Islet precursor cell (in vitro differentiated cells): ENCODE results near the gene CEACAM8.
"Not testable (repeated sequence)": the region's sequence is repeated elsewhere in the genome, so short reads cannot be mapped to it uniquely, and the experiment has no call there.

ENCODE experiments used
- DNase-seq: peaks from one replicate; pipeline ENCODE4 v3.0.0-alpha.2; 2018

Gene CEACAM8

DNA sequence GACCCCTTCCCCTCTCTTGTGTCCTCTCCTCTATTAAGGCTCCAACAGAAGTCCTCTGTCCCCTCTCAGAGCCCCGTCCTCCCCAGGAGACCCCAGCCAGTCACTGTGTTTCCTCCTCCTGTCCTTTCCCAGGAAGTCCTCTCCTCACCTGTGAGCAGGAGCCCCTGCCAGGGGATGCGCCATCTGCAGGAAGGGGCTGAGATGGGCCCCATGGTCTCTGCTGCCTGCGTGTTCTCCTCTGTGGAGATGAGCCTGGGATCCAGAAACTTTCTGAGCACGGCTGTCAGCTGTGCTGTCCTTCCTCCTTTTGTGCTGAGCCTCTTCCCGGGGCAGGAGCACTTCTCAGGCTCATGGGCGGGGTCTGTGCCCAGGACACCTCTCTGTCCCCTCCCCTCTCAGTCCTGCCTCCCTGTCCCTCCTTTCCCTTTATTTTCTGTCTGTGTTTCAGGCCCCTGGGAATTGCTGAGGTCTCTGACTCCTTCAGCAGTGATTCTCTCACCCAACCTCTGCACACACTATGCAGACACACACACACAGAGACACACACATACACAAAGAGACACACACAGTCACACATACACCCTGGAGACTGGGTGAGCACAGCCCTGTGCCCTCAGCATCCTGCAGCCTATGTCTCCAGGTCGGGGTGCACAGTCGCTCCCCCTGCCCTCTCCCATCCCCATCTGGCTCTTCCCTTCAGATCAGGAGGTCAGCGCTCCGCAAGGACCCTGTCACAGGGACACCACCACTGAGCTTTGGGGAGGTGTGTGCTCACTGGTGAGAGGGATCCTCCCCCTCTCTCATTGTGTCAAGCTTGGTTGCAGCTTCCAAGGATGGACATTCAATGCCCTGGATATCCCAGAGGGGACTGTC lies at the start of gene CEACAM8:
TSS of gene CEACAM8 (minus strand) at position 308 of the 873 bp plus-strand sequence. CDS start at position 212, 96 bp downstream.
- DNase-seq: no peak

DNA sequence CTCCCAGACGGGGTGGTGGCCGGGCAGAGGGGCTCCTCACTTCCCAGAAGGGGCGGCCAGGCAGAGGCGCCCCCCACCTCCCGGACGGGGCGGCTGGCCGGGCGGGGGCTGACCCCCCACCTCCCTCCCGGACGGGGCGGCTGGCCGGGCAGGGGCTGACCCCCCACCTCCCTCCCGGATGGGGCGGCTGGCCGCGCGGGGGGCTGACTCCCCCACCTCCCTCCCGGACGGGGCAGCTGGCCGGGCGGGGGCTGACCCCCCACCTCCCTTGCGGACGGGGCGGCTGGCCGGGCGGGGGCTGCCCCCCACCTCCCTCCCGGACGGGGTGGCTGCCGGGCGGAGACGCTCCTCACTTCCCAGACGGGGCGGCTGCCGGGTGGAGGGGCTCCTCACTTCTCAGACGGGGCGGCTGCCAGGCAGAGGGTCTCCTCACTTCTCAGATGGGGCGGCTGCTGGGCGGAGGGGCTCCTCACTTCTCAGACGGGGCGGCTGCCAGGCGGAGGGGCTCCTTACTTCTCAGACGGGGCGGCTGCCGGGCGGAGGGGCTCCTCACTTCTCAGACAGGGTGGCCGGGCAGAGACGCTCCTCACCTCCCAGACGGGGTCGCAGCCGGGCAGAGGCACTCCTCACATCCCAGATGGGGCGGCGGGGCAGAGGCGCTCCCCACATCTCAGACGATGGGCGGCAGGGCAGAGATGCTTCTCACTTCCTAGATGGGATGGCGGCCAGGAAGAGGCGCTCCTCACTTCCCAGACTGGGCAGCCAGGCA lies 44.8 kb upstream of the CEACAM8 start:
- not testable (repeated sequence) for DNase-seq

DNA sequence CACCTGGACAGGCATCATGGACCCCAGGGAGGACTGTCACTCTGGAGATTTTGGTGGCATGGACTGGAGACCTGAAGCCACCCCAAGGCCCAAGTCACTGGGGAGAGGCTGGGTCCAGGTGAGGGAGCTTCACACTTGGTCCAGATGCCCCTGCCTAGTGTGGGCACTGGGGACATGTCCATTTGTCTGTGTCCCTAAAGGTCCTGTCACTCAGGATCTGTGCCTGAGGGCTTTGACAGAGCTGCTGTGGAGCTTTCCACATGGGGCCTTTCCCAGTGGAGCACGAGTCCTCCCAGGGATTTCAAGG lies 40.5 kb upstream of the CEACAM8 start:
- no peak for DNase-seq

DNA sequence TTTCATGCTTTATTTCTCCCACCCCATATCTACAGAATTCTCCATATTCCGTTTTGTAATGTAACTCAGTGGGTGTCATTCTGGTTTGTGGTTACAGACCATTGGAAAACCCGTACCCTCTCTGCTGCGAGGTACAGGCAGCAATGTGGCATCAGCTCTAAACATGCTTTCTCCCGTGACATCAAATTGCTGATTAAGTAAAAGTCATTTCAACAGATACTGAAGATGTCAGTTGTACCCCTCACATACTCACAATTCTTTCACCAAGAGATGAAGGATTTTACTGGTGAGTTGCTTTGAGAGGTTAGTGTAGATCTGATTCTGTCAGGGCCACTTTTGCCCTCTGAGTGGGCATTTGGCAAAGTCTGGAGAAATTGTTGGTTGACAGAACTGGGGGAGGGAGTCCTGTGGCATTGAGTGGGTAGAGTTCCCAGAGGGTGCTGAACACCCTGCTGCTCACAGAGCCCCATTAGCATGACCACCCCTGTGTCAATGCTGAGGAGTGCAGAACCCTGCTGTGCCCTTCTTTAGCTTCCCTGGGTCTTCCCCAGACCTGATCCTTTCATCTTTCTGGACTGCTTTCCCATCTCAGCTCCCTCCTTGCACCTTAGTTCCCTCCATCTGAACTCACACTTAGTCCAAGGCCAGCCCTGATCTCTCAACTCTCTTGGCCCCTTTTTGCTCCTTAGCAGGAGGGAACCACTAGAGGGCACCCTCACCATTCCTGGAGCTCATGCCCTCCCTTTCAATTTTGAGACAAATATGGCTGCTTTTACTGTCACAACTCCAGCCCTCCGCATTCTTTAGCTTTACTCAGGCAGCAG lies 39.9 kb upstream of the CEACAM8 start:
- no peak for DNase-seq

DNA sequence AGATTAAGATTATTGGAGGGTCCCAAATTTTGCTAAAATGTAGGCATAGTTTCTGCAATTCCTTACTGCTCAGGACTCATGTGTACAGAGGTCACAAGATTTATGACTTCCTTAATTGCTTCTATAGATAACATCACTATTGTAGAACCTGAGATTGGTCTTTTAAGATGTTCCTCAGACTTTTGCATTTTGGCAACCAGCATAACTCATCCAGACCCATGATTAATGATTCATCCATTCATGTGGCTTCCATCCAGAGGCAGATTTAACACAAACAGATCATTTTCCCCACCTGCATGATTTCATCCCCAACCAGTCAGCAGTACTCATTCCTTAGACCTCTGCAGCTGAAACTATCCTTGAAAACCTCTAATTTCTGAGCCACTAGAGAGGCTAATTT lies 34.5 kb upstream of the CEACAM8 start:
- DNase-seq: no peak

DNA sequence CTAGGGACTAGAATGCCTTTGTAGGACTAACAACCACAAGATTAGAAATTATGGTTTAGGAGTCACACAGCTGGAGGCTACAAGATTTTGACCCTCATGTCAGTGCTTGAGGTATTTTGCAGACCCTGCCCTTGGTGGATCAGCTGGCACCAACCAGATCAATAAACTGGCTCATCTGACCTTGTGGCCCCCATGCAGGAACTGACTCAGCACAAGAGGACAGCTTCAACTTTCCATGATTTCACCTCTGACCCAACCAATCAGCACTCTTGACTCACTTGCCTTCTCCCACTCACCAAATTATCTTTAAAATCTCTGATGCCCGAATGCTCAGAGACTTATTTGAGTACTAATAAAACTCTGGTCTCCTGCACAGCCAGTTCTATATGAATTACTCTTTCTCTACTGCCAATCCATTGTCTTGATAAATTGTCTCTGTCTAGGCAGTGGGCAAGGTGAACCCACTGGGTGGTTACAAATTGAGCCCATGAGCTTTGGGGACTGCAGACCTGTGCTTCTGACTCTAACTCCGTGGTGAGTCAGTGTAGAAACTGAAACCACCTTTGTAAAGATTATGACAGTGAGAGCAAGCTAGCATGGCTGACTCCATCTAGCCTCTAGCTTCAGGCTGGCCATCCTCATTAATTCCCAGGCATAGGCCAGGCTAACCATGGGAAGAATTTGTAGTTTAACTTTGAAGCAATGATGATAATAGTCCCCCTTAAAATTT lies 33.9 kb upstream of the CEACAM8 start:
- DNase-seq: no peak

DNA sequence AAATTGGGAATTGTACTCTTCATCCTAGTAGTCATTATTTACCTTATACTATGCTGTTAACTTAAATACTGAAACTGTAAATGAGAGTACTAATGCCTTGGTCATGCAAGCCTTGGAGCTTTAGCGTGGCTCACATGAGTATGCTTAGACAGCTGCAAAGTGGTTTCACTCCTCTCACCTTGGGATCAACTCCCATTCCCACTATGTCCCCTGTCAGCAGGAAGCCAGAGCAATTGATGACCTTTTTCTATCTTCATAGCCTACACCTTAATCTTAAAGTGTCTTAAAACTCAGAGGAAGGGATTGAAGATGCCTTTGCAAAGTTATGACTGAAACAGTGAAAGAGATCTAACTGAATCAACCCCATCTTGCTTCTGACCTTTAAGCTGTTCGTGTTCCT lies 33.2 kb upstream of the CEACAM8 start:
- DNase-seq: no peak

DNA sequence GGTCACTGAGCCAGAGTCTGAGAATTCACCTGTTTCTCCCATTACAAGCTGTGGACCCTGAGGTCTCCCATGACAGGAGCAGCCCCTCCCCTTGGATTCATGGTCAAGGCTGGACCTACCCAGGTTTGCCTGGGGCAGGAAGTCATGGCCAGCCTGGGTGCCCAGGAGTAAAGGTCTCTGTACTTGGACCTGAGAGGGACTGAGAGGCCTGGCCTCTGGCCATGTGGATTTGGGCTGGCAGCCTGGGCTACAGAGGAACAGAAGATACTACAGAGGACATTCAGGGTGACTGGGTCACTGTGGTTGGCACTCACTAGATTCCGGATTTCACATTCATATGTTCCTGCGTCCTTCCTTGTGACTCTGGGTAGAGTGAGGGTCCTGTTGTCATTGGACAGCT lies 31.5 kb upstream of the CEACAM8 start:
- no peak for DNase-seq

DNA sequence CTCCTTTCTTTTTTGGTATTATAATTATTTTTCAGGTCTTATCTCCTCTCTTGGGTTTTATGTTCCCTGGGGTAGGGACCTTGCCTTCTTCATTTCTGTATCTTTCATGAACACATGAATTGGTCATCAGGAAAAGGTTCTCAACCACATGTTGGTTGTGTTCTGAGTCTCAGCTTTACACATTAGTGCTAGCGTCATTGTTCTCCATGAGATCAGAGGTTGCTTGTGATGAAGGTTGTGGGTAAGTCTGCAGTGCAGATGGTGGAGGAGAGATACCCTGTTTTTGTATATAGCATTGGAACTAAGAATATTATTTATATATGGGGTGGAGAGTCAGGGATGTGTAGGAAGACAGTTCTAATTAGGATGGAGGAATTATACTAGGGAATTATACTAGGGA lies 24.5 kb upstream of the CEACAM8 start:
- DNase-seq: no peak

DNA sequence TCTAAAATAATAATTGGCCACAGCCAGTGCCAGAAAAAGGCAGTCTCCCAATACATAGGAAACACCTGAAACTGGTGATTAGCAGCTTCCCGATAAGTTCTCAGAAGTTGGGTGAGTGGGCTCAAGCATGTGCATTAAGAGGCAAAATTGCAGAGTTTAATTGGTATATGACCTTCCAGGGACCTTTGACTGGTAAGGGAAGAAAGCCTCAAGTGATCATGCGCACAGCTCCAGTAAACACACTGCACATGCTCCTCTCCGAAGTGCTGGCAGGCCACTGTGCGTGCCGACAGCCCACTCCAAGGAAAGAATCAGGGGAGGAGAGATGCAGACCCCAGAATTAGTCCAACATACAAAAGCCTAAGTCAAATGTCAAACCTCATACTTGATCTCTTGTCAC lies 18.9 kb upstream of the CEACAM8 start:
- no peak for DNase-seq

DNA sequence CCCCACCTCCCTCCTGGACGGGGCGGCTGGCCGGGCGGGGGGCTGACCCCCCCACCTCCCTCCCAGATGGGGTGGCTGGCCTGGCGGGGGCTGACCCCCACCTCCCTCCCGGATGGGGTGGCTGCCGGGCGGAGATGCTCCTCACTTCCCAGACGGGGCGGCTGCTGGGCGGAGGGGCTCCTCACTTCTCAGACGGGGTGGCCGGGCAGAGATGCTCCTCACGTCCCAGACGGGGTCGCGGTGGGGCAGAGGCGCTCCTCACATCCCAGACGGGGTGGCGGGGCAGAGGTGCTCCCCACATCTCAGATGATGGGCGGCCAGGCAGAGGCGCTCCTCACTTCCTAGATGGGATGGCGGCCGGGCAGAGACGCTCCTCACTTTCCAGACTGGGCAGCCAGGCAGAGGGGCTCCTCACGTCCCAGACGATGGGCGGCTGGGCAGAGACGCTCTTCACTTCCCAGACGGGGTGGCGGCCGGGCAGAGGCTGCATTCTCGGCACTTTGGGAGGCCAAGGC lies 15.7 kb upstream of the CEACAM8 start:
- not testable (repeated sequence) for DNase-seq

DNA sequence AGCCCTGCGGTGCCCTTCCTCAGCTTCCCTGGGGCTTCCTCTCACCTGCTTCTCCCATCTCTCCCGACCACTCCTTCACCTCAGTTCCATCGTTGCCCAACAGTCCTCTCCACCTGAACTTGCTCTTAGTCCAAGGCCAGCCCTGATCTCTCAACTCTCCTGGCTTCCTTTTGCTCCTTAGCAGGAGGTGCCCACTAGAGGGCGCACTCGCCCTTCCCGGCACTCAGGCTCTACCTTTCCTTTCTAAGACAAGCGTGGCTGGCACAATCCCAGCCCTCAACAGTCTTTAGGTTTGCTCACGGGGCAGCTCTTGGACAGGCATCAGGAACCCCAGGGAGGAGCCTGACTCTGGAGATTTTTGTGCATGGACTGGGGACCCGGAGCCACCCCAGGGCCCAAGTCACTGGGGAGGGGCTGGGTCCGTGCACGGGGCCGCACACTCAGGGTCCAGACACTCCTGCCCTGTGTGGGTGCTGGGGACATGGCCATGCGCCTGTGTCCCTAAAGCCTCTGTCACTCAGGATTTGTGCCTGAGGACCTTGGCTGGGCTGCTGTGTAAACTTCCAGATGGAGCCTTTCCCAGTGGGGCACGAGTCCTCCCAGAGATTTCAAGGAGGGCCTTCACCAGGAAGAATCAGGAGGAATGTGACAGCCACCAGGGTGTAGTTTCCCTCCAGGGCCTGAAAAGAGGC lies 12.1 kb upstream of the CEACAM8 start:
- DNase-seq: peak; percentile 78

DNA sequence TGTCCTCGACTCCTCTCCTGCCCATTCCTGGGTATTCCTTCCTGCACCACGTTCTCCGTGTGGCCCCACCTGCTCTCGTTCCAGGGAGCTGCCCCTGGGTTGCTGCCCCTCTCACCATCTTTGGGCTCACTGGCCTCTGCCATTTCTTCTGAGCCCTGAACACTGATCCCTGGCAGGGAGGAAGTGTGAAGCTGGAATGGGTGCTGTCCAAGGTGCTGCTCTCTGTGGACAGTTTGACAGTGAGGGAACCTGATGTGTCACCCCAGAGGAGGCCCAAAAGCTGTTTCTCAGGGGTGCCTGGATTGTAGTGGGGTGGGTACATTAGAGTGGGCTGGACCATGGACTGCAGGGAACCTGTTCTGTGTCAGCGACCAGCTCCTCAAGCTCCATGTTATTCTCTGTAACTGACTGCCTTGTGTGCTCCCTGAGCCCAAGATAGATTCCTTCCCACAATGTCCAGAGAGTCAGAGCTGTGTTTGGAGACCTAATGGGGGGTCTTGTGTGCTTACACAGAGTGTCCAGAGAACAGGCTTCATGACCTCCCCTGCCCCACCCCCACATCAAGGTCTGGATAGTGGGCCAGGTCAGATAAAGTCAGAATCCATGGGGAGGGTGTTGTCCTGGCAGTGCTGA lies 7.2 kb upstream of the CEACAM8 start:
- peak; percentile 68 for DNase-seq

DNA sequence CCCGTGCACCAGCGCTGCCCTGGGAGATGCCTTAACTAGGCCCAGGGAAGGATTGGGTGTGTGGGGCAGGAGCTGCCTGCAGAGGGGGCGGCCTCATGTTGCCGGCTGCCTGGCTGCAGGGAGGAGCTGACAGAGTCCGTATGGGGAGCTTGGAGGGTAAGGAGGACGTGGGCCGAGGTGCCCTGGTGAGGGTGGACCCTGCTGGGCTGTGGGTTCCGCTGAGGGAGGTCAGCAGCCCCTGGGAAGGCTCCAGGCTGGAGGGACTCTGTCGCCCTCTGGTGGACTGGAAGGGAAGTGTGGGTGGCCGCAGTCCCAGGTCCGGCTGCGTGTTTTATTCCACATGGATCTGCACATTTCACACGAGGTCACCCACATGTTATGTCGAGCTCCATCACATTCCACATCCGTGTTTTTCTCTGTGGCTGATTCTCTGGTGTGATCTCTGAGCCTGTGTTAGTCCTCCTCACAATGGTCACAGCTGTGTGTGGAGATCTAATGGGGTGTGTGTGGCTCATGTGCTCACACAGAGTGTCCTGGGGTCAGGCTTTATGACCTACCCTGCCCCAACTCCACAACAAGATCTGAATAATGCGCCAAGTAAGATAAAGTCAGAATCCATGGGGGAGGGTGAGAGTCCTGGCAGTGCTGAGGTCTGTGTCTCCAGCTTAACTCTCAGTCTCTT lies 1.8 kb upstream of the CEACAM8 start:
- DNase-seq: no peak

DNA sequence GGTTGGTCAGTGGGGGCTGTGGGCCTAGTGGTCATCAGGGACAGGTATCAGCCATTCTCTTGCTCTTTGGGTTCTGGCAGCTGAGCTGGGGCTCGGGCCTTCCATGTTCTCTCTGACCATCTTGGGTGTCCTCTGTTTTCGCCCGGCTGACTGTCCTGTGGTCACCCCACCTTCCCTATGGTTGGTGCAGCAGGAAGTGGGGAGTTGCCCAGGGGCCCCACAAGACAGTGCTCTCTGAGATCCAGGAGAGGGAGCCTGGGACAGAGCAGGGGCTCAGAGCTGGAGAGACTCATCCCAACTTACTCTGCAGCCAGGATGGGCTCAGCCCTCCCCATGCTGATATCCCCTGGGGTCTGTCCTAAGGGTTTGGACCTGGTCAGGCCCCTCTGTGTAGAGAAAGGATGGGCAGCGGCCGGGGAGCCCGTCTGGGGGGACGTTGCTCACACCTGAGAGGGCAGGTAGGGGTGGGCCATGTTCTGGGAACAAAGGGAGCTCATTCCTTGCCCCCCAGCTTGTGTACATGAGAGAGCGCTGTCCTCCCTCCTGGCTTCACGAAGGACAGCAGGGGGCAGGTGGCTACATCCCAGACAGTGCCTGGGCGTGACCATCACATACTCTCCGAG lies 937 bp upstream of the CEACAM8 start:
- no peak for DNase-seq

DNA sequence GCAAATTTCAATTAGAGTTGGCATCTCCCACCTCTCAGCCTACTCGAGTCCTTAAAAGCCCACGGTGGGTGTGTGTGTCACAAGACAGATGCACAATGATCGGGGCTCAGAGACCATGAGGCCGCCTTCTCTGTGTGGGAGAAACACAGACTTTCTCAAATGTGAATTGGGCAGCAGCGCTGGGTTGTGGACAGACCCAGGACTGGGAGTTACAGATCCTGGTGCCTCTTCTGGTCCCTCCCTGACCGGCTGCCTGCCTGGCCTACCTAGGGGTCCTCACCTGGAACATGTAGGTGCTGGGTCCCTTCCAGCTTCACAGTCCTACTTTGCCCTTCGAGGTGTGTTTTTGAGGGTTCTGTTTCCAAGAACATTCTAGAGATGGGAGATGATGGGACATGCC lies 4.9 kb downstream of the CEACAM8 start:
- DNase-seq: no peak

DNA sequence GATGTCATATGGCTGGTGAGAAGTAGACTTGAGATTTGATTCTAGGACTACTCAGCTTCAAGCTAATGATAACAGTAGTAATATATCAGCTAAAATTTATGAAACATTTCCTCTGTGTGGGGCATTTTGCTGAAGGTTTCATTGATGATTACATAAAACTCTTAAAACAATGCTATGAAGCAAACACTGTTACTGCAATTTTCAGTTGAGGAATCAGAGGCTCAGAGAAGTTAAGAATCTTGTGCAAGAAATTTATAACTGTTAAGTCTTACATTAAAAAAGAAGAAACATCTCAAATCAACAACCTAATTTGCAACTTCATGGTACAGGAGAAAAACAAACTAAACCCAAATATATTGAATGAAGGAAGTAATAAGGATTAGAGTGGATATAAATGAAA lies 10.3 kb downstream of the CEACAM8 start:
- no peak for DNase-seq

DNA sequence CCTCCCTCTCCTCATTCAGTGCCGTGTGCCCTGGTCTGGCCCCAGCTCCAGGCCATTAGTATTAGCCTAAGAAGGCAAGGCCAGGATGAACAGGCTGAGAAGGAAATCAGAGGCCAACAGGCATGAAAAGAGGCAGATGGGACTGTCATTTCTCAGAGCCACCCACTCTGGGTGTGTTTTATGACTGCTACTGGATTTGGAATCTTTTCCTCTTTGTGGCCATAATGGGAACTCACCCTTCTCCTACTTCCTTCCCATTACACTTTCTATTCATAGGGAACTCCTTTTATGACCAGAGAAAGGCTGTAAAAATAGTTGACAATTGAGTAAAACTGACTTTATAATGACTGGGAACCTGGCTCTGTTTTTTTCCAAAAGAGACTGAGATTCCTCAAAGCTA lies 17.7 kb downstream of the CEACAM8 start:
- DNase-seq: no peak

DNA sequence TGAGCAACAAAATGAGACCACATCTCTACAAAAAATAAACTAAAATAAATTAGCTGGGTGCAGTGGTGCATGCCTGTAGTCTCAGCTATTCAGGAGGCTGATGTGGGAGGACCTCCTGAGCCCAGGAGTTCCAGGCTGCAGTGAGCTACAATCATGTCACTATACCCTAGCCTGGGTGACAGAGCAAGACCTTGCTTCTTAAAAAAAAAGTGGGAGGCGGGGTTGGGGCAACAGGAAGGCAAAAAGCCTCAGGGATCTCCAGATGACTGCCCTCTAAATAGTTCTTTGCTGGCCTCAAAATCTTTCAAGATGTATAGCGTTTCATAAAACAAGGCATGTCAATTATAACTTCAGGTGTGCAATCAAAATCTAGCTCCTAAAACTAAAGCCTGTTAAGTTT lies 18.5 kb downstream of the CEACAM8 start:
- DNase-seq: no peak

DNA sequence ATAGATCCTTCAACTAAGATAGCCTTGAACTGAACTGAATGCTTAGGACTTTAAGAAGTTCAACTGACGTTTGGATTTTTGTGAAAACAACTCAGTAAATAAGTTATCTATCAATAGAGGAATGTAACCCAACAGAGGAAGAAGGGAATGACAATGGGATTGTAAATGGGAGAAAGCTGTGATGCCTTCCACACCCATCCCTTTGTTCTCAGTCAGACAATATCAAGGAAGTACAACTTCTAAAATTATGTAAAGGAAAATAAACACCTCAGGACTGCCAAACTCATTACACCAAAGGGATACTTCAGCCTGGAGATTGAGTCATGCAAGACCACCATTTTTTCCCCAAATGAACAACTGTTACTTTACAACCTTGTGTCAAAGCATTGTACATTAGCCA lies 21.1 kb downstream of the CEACAM8 start:
- DNase-seq: no peak
